SK-N-MC (cell line): Measurements from ENCODE around the gene ACOXL.

ENCODE experiments used
- FOXP2 ChIP-seq: optimal IDR thresholded peaks from 2 replicates; pipeline ENCODE3; 2011; ENCODE audit warnings: mild to moderate bottlenecking, moderate library complexity; ENCODE audit not compliant: insufficient read depth; ENCODE audit errors: extremely low read length, control extremely low read depth
- POLR2AphosphoS5 ChIP-seq: IDR thresholded peaks from 2 replicates; pipeline ENCODE4 v1.6.1; 2012; ENCODE audit warnings: mild to moderate bottlenecking, low read depth, low read length, borderline replicate concordance

GRCh38 chr2:111134055-111134454 is 401.7 kb downstream of the ACOXL start:
- no peak for TF ChIP-seq POLR2AphosphoS5
- TF ChIP-seq FOXP2: no peak
